ENCODE data around the gene ZFAND2A.

DNA sequence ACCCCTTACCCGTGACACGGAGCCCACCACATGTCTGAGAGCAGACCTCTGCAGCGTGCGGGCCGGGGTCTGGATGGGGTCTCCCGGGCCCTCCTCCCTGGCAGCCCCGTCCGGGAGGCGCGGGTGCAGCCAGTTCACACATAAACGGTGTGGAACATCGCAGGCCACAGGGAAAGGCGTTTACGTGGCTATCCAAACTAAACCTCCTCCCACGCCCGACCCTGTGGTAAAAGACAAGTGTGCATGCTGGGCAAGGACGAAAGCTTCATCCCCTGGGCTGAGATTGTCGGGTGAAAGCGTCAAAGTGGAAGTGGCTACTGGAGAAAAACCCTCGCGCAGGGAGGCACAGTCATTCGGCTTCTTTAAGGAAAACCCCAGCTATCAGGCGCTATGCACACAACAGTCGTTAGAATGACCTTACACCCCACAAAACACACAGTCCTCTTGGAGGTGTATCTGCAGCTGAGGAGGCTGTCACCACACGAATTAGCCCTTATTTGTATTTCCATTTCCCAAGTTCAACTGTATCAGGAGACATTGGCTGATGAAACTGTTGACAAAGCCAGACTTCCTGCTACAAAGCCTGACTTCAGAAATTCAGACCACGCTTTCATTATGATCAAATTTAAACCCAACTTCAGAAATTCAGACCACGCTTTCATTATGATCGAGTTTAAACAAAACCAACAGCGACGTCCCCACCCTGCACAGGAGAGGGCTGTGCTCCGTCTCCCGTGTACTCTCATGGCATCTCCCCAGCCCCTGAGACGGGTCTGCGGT lies 56.8 kb downstream of the ZFAND2A start:
- TF ChIP-seq, protein P1, sequence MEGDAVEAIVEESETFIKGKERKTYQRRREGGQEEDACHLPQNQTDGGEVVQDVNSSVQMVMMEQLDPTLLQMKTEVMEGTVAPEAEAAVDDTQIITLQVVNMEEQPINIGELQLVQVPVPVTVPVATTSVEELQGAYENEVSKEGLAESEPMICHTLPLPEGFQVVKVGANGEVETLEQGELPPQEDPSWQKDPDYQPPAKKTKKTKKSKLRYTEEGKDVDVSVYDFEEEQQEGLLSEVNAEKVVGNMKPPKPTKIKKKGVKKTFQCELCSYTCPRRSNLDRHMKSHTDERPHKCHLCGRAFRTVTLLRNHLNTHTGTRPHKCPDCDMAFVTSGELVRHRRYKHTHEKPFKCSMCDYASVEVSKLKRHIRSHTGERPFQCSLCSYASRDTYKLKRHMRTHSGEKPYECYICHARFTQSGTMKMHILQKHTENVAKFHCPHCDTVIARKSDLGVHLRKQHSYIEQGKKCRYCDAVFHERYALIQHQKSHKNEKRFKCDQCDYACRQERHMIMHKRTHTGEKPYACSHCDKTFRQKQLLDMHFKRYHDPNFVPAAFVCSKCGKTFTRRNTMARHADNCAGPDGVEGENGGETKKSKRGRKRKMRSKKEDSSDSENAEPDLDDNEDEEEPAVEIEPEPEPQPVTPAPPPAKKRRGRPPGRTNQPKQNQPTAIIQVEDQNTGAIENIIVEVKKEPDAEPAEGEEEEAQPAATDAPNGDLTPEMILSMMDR (IDR thresholded peaks at IDR 0.05): no peak
- no peak for TF ChIP-seq POLR2A (IDR thresholded peaks at IDR 0.05)

Measured in thyroid gland (tissue), 4 donors.